Anterior cingulate cortex (tissue), 58 donors: ENCODE data around the gene MGMT.

Experiments used
- DNase-seq, 58 donors: peaks; one replicate each; lab custom pipeline; 2025; lab: John Stamatoyannopoulos, UW

MGMT gene

DNA sequence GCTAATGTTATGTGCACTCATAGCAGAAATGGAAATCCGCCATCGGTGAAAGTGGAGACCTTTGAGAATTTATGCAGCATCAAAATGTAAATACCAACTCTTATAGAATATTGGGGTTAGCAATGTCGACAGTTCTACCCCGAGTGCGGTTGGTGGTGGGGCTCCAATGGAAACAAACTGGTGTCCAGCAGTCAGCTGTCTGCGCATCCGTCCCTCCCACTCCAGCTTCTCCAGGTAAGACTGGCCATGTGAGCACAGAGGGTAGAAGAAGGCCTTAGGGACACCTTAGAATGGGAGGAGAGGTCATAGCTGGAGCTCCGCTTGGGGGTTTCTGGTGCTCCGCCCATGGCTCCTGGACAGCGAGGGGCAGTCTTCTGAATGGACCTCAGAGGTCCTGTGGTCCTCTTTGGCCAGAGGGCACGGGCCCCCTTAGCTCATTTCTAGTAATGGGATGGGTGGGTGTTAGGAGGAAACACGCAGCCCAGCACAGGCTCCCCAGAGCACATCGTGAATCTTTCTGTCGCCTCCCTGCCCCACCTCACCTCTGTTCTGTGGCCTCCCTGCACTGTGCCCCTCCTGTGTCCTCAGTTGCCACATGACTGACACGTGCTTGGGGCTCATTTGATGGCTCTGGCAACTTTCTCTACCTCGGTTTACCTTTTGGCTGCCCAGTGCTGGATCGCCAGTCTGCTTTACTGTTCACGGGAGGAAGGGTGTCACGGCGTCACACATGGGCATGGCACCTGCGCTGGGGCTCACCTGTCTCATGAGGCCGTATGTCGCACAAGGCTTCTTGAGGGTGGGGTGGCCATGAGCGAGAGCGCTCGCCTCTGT is 50.0 kb downstream of the MGMT start:
- DNase-seq, result no peak

DNA sequence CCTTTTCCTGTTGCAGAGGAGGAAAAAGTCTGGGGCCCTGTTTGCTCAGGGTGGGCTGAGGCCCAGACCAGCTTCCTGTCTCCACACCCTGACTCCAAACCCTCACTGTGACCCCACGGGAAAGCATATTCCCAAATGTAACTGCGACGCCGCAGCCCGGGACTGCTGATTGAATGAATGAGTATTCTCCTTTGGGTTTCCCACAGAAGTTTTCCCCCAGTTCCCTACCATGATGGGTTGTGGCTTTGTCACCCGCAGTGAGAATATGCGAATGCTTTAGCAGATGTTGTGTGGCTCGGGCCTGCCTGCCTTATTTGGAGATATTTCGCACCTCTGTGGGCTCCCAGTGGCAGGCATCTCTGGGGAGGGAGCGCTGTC is 50.6 kb downstream of the MGMT start:
- DNase-seq, result no peak

DNA sequence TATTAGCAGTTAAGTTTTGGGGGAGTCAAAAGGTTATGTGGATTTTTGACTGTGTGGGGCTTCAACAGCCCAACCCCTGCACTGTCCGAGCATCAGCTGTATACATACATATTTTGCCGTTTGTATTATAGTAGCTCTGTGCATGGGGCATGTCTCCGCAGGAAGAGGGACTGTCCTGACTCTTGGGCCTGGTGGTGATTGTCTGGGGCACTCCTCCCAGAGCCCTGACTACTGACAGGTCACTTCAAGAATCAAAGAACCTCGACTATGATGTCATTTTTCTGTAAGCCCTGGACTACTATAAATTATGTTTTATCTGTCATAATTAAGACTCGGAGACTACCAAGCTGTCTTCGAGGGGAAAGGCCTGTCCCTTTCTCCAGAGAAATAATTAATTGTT is 51.8 kb downstream of the MGMT start:
- DNase-seq, result no peak

DNA sequence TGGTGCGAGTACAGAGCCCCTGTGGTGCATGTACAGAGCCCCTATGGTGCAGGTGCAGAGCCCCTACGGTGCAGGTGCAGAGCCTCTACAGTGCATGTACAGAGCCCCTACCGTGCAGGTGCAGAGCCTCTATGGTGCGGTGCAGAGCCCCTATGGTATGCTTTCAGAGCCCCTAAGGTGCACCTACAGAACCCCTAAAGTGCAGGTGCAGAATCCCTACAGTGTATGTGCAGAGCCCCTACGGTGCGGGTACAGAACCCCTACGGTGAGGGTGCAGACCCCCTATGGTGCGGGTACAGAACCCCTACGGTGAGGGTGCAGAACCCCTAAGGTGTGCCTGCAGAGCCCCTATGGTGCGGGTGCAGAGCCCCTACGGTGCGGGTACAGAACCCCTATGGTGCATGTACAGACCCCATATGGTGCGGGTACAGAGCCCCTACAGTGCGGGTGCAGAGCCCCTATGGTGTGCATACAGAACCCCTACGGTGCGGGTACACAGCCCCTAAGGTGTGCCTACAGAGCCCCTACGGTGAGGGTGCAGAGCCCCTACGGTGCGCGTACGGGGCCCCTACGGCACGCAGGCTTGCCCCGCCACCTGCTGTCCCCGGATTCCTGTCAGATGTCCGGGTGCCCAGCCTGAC is 53.5 kb downstream of the MGMT start:
- no peak for DNase-seq

DNA sequence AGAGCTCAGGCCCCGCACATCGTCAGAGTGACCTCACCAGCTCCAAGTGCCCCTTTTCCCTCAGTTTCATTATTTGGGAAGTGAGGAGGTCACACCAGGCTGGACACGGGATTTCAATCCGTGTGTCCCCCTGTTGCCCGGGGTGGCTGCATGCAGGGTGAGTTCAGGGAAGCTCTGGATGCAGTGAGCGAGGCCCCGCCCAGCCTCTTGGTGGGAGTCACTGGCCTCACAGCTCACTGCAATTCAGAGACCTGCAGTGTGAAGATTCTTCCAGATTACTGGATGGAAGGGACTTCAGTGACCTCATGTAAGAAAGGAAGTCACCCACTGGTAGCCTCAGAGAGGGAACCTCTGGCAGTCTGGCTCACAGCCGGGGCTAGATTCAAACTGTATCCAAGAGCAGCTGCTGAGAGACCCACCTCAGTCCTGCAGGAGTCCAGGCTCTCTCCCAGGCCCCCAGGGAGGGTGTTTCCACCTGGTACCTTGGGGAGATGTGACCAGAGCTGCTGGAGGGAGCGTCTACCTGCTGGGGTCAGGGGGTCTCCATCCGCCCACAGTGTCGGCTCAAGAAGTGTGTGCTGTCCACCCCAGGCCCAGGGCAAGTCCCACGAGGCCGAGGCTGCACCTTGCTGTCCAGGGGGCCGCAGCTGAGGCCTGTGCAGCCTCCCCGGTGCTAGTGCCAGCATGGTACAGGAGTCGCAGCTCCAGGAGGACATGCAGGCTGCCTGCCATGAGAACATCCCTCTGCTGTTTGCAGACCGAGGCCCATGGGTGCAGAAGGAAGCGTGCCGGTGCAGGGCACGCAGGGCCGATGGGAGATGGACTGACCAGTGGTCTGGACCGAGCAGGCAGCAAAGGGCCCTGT is 54.4 kb downstream of the MGMT start:
- DNase-seq, result no peak

DNA sequence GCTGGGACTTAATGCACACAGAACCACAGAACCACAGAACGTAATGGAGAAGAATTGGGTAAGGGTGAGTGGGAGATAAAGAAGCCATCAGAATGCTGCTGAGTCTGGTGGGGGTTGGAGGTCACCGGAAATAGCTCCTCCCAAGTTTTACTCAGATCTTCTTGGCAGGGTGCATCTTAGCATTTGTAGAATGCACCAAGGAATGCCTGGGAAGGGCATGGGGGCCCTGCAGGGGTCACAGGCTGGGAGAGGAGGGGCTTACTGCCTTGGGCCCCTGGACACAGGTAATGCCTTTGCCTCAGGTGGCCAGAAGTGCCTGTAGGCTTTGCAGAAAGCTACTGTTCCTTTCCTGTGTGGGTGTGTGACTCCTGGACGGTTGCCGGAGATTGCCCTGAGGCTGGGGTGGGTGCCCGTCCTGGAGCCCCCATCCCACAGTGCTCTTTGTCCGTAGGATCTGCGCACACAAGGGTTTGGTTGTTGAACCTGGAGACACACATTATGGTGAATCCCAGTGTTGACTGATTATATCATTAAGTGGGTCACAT is 55.1 kb downstream of the MGMT start:
- DNase-seq, result no peak

DNA sequence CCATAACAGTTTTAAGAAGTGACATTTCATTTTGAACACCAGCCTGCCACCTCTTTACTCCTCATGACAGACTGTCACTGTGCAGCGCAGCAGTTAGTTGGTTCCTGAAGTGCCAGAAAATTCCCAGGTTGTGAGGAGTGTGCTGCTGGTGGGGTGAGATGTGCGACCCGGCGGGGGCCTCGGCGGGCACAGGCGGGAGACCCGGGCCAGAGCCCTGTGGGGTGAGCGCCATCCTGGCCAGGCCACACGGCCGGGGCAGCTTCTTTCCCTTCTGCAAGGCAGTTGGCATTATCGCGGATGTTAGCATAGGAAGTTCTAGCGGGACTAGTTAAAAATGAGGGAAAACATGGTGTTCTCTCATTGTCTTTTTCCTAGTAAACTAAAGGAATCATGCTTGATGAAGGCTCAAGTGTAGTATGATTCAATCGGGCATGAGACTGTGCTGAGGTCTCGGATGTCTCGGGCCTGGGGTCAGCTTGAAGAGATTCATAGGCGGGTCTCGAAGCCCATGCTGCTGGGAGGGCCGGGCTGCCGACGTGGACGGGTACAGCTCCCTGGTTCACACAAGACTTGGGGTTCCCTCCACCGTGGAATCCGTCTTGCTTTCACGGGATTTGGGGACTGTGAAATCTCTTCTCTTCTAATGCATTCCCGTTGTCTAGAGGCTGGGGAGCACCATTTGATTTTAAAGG is 56.1 kb downstream of the MGMT start:
- no peak for DNase-seq

DNA sequence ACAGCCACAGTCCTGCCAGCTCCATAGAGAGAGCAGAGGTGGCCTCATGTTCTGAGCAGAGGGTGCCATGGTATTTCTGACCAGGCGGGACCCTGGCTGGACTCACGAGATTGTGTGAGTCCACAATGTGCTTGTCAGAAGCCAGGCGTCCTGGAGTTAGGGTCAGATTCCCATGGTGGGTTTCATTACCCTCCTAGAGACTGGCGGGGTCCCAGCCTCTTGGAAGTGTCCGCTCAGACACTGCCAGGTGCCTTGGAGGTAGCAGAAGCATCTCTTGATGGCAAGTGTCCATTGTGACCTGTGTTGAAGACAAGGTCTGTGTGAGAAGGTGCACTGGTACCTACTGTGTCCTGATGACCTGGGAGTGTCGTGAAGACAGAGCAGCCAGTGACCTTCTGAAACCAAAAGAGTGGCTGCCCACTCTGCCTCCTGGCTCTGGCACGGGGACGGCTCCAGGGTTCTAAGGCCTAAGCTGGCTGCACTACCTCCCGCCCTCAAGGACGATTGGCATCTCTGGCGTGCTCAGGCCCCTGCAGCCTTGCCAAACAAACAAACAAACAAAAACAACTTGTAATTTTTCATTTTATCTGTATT is 56.8 kb downstream of the MGMT start:
- DNase-seq, result no peak

DNA sequence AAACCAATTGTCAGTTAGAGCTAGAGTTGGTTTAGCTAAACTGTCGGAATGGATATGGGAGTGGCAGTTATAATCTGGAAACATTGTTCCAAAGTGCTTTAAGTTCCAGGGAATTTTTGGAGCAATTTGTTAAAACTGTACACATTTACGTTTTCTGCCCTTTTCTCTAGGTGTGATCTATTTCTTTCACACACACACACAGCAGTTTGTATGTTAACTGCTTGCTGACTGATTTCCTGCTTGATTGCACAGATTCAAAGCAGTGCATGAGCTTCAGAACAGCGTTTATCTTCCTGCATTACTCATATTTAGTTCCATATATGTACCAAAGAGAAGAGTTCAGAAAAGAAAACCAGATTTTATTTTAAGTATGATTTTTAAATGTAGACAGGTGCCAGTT is 57.9 kb downstream of the MGMT start:
- no peak for DNase-seq

DNA sequence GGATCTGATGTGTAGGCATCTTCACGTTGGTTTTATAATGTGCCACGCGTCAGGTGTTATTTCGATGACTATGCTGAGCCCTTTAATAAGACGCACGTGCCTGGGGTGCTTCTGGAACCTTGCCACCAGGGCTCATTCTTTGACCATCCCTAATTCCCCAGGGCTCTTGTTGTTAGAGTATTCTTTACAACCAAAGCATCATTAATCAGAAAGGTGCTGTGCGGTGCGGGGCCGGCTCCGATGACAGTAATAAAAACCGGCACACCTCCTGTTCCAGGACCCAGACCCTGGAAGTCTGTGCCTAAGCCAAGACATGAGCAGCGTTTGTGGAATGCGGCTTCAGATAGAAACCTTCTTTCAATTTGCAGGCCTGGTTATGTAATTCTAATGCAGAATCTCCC is 58.4 kb downstream of the MGMT start:
- no peak for DNase-seq

DNA sequence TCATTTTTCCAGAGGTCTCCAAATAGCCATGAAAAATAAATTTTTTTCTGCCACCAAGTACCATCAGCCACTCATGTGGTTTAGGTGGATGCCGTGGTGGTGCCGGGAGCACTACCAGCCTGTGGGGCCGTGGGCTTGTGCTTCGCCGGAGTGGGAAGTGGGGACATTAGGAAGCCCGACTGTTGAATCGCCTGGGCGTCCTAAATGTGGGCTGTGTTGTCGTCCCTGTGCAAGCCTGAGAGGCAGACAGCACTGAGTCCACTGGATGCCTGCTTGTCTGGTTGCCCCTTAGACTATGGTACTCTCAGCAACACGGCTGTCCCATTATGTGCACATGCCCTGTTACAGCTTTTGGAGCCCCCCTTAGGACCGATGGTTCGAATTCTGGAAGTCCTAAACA is 59.9 kb downstream of the MGMT start:
- DNase-seq, result no peak

DNA sequence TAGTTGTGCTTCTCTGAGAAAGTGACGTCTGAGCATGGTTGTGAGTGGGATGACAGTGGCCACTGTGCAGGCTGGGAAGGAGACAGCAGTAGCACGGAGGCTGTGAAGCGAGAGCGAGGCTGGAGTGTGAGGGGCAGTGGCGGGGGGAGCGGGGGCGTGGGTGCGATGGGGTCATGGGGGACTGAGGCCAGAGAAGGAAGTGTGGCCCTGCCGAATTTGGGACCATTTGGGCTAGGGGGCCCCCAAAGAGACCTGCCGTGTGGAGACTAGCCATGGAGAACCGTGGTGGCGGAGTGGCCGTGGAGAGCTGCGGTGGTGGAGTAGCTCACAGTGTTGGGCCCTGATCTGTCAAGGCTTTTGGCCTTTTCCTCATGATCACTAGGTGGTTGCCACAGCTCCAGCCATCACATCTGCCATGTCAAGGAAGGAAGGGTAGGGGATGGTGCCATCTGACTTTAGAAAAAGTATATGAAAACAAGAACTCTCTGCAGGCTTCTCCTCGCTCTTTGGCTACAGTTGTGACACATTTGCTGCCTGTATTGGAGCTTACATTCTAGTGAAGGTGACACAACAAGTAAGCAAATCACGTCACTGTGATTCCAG is 61.4 kb downstream of the MGMT start:
- no peak for DNase-seq

DNA sequence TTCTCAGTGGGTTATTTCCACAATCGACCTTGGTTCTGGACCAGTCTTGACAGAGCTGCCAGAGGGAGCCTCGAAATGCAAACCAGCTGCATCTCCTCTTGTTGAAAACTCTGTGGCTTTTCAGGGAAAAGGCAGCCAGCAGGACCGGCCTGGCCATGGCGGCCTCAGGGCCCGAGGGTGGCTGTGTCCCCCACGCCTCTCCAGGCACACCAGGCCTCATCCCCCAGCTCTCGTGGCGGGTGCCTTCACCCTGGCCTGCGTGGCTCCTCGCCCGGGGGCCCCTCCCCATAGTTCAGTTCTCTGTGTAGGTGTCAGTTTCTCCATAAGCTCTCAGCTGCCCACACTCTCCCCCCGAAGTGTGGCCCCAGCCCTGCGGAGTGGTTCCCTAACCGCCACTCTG is 63.5 kb downstream of the MGMT start:
- no peak for DNase-seq

DNA sequence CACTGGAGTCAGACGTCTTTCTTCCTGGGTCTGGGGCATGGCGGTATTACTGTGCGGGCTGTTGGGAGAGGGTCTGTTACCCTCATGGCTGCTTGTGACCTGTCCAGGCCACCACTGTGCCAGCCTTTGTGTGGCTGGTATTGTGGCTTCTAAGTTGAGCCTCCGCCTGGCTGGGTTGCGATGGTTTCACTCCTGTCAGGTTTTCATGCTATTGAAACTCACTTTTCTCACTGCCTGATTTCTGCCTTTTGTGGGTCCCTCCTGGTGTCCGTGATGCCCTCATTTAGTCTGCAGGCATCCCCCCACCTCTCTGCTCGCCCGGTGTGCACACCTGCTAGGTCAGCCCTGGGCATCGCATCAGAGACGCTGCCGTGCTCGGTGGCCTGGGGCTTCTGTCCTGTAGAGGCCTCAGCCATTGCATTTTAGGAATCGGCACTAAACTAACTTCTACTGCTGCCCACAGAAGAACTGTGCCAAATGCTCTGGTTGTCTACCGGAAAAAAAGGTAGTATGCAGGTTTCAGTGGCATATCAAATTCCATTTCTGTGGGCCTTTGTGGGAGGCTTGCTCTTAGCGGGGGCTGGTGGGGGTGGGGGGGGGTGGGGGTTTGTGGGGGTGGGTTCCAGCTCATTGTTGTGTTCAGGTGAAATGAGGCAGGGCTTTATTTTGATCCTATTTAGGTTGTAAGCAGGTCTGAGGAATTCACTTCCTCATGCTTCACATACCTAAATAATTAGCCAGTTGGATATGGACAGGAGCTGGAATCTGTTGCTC is 64.3 kb downstream of the MGMT start:
- DNase-seq, result no peak

DNA sequence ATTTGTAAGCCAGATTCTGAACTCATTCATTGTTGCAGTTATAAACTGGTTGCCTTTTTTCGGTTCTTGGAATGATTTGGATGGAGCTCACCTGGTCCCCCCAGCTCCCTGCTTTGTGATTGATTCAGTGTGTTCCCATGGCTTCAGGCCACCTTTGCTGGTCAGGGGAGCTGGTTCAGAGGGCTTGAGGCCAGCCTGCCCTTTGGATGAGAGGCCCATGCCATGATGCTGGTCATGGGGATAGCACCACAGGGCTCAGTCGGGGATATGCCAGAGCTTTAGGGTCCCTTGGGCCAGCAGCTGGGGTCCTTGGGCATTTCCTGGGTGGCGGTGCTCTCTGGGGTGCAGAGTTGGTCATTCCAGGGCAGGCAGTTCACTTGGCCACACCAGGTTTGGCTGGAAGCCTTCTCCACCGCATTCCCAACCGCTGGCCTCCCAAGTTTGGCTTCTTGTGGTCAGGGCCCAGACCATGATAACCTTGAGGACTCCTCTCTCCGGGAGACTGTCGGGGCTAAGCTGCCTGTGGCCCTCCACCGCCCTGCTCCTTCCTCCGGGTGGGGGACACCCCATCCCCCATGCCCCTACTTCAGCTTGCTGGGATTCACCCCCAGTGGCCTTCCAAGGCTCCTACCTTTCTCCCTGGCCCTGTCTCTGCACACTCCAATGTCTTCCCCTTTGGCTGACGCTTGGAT is 65.1 kb downstream of the MGMT start:
- DNase-seq, result no peak

DNA sequence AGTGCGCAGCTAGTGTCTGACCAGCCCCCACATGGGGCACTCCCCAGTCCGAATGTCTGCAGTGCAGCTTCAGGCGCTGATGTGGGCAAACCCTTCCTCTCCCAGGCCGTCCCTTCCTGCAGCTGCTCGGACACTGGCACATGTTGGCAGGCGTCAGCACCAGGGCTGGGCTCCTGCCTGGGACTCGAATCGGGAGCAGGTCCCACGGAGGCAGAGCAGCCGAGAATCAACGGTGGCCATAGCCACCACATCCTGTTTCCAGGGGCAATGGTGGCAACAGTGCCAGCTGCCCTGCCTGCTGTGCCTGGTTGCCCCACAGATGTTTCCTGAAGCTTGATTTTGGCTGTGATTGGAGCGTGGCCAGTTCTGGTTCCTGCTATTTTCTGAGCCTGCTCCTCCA is 65.8 kb downstream of the MGMT start:
- DNase-seq, result no peak

DNA sequence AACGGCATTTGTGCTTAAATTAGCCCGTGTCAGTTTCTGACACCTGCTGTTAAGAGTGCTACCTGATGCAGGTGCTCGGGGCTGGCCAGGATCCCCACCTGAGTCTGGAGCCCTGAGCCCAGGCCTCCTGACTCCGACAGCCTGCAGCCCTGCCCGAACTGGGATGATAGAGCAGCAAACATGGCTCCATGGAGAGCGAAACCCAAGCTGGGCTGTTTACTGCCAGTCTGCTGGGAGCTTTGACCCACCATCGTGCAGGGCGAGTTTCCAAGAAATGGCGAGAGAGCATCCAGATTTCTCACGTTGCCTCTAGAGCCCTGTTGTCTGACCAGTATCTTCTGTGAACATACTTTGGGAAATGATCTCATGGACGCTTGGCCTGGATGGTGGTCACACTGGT is 66.2 kb downstream of the MGMT start:
- DNase-seq, result no peak

DNA sequence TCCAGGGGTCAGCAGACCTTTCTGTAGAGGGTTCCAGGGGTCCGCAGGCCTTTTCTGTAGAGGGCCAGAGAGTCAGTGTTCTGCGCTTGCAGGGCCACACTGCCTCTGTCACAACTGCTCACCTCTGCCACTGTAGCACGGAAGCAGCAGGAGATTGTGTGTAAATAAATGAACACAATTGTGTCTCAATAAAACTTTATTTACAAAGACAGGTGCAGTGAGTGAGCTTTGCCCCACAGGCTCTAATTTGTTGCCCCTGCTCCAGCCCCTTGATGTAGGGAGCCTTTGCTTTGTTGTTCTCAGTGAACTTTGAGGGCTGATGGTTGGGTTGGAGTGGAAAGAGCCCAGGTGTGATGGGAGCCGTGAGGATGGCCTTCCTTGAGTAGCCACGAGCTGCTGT is 67.8 kb downstream of the MGMT start:
- DNase-seq, result no peak
